DMS 273 (cell line): ENCODE data around the gene RPS18.
A peak's percentile ranks its signal among the peaks of the same experiment; 100 is the strongest.

Experiments
- DNase-seq: peaks from one replicate; lab custom pipeline; 2025; ENCODE audit not compliant: unreplicated experiment; lab: John Stamatoyannopoulos, UW

The RPS18 gene

GRCh38 chr6:33289784-33290315 is 18.0 kb downstream of the RPS18 start:
- DNase-seq: peak; percentile 50

DNA sequence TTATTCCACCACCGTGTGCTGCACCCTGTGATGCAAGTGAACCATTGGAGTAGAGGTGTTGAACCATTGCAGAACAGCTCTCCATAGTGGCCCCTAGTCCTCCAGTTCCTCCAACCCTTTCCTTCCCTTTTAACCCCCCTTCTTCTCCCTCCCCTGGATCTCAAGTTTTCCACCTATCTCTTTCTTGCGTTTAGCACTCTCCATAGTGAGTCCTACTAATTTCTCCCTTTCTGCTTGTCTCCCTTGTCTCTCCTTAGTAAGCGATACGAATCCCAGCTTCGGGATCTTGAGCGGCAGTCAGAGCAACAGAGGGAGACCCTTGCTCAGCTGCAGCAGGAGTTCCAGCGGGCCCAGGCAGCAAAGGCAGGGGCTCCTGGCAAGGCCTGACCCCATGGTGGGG is 18.6 kb downstream of the RPS18 start:
- DNase-seq: no peak

GRCh38 chr6:33292996-33293682 is 21.3 kb downstream of the RPS18 start:
- no peak for DNase-seq

- DNase-seq: no peak
Observed at GRCh38 chr6:33294086-33294823, 22.4 kb downstream of the RPS18 start.

DNA sequence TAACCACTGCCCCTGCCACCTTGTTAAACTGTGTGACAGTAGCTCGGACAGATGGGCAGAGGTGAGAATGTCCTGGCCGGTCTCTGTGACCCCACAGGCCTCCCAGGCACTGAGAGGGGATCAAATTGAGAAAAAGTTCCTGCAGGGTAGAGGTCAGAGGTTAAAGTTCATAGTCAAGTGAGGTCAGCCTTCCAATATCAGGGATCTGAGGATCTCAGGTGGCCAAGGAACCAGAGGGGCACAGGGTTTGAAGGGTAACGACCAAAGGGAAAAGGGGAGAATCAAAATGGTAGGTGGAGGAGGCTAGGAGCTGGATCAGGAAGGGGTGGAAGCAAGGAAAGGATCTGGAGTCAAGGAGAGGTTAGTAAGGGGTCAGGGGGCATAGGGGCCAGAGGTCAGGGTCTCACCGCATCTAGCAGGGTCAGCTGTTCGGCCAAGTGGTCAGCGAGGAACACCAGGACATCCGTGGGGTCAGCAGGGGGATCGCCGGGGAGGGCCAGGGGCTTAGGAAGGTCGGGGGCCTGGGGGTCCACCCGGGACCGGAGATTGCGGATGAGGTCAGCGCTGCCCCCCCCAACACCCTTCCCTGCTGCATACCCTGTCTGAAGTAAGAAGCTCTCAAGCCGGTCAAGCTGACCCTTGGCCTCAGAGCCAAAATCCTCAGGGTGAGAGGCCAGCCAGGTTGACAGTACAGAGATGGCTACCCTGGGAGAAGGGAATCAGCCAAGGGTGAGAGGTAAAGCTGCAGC is 23.9 kb downstream of the RPS18 start:
- no peak for DNase-seq

GRCh38 chr6:33296797-33297405 is 25.0 kb downstream of the RPS18 start:
- DNase-seq: no peak

- DNase-seq: peak; percentile 53
Observed at GRCh38 chr6:33297406-33297955, 25.6 kb downstream of the RPS18 start.

DNA sequence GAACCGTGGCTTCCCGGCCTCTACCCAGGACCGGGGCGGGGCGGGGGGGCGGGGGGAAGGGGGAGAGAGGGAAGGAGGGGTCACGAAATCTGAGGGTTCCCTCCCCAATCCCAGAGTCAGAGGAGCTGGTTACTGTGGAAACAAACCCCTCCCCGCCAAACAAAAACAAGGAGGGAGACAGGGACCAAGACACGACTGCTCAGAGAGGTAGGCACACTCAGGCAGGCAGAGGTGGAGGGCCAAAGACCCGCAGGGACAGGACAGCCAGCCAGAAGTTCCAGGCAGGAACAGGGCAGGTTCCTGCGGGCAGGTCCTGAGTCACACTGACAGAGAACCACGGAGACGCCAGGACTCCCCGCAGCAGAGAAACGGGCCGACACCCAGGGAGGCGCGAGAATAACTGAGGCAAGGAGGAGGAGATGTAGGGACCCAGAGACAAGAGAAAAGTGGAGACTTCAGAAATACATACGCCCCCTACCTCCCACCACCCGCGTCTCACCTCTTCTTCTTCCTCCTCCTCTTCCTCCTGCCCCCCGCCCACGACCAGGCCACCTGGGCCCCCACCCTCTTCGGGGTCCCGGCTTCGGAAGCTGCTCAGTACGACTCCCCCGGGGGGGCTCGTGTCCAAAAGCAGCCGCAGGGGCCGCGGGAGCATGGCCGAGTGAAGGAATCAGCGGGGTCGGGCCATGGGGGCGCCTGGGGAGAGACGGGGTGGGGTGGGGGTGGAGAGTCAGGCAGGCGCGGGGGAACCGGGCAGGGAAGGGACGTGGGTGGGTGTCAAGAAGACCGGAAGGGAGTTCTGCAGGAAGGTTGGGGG is 26.3 kb downstream of the RPS18 start:
- DNase-seq: peak; percentile 81

GRCh38 chr6:33298773-33299236 is 26.9 kb downstream of the RPS18 start, which contains the start of gene RGL2:
Gene RGL2, minus strand, starts transcription at chr6:33298942. Its CDS starts 332 bp downstream, at chr6:33298610.
- peak; percentile 79 for DNase-seq

GRCh38 chr6:33299237-33299944 is 27.5 kb downstream of the RPS18 start:
- DNase-seq: peak; percentile 98

GRCh38 chr6:33301877-33302276 is 30.0 kb downstream of the RPS18 start:
- no peak for DNase-seq

GRCh38 chr6:33304216-33304615 is 32.3 kb downstream of the RPS18 start:
- DNase-seq: no peak

DNA sequence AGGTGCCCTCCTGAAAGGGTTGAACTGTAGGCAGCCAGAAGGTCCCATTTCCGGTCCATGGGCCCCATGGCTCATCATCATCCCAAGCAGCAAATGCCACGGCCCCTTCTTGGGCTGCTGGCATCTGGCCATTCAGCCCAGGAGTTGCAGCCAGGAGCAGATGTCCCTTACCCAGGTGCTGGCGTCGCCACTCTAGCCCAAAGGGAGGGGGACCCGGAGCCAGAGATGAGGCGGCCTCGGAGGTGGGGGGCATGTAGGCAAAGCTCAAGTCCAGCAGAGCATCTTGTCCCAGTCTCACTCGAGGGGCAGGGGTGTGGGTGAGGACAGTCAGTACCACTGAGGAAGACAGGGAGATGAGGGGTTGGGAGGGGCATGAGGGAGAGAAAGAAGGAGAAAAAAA is 33.2 kb downstream of the RPS18 start:
- peak; percentile 54 for DNase-seq

- DNase-seq: no peak
Observed at GRCh38 chr6:33306356-33306755, 34.5 kb downstream of the RPS18 start.

- DNase-seq: peak; percentile 80
Observed at GRCh38 chr6:33312361-33313104, 40.7 kb downstream of the RPS18 start.

- DNase-seq: peak; percentile 56
Observed at GRCh38 chr6:33313105-33313708, 41.3 kb downstream of the RPS18 start.

DNA sequence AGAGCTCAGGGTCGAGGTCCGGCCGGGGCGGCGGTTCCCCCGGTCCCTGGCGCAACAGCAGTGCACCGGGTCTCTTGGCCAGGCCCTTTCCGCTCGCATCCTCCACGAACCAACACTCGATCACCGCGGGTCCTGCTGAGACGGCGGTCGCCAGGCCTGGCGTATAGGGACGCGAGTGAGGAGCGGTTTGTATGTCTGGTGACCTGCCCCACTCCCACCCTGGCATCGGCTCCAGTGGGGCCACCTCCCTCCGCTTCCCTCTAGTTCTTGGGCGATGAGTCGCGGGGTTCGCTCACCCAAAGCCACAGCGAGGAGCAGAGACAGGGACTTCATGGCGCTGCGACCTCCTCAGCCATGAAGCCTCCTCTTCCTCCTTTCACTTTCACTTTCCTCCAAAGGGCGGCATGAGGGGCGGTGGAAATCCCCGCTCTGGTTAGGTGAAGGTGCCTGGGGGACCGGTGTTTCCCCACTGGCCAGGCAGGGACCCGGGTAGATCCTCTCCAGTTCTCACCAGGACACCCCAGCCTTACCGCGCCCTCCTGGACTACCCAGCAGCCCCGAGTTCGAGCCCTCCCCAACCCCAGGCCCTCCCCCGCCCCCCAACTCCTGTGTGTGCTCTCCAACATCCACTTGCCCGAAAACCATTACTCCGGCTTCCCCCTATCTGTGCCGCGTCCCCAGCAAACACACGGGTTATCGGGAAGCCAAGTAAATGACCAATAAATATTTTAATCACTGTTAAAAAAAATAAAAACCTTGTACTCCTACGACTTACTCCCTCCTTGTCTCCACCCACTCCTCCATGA is 42.0 kb downstream of the RPS18 start, which contains the start of gene TAPBP:
Gene TAPBP, minus strand, starts transcription at position 370 of the 806 bp plus-strand sequence. Its CDS starts 37 bp downstream, at position 333.
- peak; percentile 77 for DNase-seq
